Activated T-helper 9 cell treated with anti-CD3 and anti-CD28 coated beads, Interleukin-2, amount 50 U/mL, for 16 hours (primary cell): Measurements from ENCODE around the gene CFAP410.
A peak's percentile ranks its signal among the peaks of the same experiment; 100 is the strongest.

Experiments used
- DNase-seq: peaks from one replicate; pipeline ENCODE4 v3.0.0-alpha.2; 2020; ENCODE audit warnings: low read depth

CFAP410 gene

GRCh38 chr21:44338971-44339910 lies at the start of gene CFAP410:
CFAP410 (minus strand) TSS chr21:44339390; CDS start chr21:44339194, 196 bp downstream.
- peak; percentile 93 for DNase-seq

DNA sequence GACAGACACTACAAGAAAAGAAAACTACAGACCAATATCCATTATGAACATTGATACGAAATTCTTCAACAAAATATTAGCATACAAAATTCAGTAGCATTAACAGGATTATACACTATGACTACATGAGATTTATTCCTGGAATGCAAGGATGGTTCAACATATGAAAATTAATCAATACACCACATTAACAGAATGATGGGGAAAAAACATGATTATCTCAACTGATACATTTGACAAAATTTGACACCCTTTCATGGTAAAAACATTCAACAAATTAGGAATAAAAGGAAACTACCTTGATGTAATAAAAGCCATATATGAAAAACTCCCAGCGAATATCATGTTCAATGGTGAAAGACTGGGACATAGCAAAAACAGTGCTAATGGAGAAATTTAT lies 45.8 kb upstream of the CFAP410 start:
- no peak for DNase-seq

GRCh38 chr21:44383216-44383615 lies 44.0 kb upstream of the CFAP410 start:
- DNase-seq, result no peak

DNA sequence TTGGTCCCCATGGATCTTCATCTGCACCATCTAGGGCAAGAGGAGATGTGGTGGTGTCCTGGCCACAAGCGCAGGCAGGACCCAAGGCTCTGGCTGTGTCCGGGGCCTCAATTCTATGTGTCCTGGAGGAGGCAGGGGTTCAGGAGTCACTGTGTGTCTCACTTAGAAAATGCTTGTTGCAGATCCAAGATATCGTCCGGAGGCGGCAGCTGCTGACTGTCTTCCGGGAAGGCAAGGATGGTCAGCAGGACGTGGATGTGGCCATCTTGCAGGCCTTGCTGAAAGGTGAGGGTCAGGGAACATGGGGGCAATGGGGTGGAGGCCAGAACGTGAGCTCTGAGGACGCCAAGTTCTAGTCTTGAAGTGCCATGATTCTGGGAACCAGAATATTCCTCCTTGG lies 43.3 kb upstream of the CFAP410 start:
- DNase-seq, result no peak

DNA sequence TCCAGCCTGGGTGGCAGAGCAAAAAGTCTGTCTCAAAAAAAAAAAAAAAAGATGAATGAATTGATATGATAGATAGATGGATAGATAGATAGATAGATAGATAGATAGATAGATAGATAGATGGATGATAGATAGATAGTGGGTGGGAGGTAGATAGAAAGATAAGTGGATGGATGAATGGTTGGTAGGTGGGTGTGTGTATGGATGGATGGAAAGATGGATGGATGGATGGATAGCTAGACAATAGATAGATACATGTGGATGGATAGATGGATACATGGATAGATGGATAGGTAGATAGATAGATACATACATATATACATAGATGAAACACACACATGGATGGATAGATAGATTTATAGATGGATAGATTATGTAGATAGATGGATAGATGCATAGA lies 42.7 kb upstream of the CFAP410 start:
- DNase-seq, result no peak

GRCh38 chr21:44380876-44381275 lies 41.7 kb upstream of the CFAP410 start:
- DNase-seq, result no peak

DNA sequence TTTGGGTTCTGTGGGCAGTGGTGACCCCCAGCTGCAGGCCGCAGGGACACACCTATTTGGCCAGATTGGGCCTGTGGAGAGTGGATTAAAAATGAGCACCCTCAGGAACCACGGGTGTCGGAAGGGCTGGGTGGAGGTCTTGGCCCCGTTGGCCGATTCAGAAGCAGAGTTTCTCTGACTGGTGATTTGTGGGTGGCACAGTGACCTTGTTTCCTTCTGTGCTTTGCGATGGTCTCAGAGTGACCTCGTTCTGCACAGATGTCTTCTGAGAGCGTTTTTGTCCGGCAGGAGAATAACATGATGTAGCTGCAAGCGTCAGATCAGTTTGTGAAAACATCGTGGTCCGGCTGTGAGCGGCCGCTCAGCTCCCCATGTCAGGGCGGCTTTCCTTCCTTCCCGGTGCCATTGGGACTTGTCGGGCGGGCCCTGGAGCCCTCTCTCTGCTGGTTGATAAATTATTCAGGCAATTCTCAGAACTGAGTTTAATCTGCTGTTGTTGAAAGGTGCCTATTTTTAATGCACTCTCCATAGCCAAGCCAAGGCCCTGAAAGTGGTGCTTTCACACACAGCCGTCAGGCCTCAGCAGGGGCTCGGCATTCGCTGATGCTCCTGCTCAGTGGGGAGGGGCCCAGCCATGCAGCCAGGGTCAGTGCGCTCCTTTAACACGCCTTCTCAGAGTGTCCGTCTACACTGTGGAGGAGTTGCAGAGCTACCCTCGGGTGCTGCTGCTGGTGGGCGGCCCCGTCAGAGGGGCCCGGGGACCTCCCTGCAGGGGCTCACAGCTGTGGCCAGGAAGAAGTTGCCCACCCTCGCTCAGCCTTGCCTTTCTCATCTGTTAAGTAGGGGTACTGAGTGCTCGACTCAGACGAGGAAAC lies 41.0 kb upstream of the CFAP410 start:
- DNase-seq, result no peak

GRCh38 chr21:44379515-44379848 lies 40.3 kb upstream of the CFAP410 start:
- no peak for DNase-seq

- no peak for DNase-seq
These were observed 39.7 kb upstream of the CFAP410 start for GRCh38 chr21:44378646-44379514.

GRCh38 chr21:44377922-44378645 lies 38.9 kb upstream of the CFAP410 start:
- DNase-seq, result no peak

DNA sequence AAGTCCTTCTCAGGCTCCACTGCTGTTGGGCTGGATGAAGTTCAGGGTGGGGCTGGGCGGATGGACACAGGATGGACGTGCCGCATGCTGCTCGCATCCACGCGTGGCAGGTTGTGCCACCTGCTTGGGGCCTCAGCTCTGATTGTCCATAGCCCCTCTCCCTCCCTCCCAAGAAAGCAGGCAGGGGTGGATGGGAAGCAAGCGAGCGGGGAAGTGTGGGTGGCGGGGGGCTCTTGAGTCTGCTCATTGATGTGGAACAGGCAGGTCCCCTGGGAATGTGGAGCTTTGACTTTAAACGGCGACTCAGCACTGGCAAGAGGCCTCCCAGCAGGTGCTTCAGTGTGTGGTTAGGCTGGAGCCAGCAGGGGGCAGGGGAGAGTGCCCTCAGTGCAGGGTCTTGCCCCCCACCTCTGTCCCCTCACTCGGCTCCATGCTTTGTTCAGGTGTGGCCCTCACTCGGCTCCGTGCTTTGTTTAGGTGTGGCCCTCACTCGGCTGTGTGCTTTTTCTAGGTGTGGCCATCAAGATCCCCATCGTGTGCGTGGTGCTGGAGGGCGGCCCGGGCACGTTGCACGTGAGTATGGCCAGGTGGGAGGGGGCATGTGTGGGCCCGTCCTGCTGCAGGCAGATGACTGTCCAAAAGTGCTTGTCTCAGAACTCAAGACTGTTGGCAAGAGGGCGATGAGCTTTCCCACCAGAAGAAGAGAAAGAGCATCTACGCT lies 38.2 kb upstream of the CFAP410 start:
- DNase-seq, result no peak

DNA sequence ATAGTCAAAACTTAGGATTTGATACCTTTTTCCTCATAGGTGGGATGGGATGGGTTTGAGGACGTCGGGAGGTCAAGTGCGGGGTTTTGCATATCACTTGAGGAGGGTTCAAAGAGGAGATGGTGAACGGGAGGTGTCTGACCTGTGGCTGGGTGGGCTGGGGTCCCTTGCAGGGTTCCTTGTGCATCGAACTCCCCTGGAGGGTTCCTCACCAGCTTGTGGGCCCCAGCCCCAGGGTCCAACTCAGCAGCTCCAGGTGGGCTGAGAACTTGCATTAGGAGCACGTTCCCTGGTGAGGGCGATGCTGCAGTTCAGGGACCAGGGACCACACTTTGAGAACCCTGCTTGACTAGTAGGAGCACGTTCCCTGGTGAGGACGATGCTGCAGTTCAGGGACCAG lies 37.4 kb upstream of the CFAP410 start:
- DNase-seq, result no peak

DNA sequence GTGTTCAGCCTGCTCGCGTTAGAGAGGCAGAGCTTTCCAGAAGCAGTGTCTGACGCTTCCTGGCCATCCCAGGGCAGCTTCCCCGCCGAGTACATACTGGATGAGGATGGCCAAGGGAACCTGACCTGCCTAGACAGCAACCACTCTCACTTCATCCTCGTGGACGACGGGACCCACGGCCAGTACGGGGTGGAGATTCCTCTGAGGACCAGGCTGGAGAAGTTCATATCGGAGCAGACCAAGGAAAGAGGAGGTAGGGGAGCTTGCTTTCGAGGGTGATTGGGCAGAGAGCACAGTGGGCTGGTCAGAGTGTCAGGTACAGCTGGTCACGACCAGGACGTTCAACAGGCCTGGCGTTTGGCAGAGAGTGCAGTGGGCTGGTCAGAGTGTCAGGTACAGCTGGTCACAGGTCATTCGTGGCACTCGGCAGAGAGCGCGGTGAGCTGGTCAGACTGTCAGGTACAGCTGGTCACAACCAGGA lies 36.6 kb upstream of the CFAP410 start:
- no peak for DNase-seq

GRCh38 chr21:44375281-44375651 lies 36.1 kb upstream of the CFAP410 start:
- DNase-seq, result no peak

GRCh38 chr21:44374601-44375280 lies 35.6 kb upstream of the CFAP410 start:
- no peak for DNase-seq

- no peak for DNase-seq
These were observed 33.4 kb upstream of the CFAP410 start for GRCh38 chr21:44372616-44373015.

DNA sequence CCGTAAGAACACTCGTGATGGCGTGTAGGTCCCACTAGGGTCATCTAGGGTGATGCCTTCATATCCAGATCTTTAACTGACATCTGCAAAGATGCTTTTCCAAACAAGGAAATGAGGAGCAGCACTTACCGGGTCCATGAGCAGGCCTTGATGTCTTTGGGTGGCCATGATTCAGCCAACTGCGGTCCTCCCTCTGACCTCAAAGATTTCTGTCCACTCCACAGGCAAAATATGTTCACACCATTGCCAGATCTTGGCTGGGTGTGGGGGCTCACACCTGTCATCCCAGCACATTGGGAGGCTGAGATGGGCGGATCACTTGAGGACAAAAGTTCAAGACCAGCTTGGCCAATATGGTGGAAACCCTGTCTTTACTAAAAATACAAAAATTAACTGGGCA lies 32.4 kb upstream of the CFAP410 start:
- no peak for DNase-seq

DNA sequence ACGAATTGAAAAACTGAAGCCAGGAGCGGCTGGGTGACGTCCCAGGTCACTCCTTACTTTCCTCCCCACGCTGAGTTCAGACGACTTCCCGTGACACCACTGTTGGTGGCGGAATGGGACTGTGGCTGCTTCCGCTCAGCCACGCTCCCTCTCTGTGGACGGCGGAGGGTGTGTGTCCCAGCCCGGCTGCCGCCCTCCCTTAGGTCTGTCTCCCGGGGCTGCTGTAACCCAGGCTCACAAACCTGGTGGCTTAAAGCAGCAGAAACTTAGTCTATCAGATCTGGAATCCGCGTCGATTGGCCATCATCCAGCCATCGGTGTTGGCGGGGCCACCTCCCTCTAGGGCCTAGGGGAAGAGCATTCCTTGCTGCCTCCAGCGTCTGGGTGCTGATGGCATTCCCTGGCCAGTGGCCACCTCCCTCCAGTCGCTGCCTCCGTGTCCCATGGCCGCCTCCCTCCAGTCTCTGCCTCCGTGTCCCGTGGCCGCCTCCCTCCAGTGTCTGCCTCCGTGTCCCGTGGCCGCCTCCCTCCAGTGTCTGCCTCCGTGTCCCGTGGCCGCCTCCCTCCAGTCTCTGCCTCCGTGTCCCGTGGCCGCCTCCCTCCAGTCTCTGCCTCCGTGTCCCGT lies 31.7 kb upstream of the CFAP410 start:
- no peak for DNase-seq

GRCh38 chr21:44370027-44370735 lies 31.0 kb upstream of the CFAP410 start:
- no peak for DNase-seq
